GM23338 (cell line): Measurements from ENCODE around the gene LPXN. TPM values are rescaled to one million over a fixed set of nuclear protein-coding genes. Genes with fewer than 3 reads are reported as not detected.
A peak's percentile ranks its signal among the peaks of the same experiment; 100 is the strongest.

Source experiments
- ATAC-seq: fragments of 200-7000 bp; cut with Tn5 transposase; 3 replicates; pipeline ENCODE4 v1.9.1; 2020
- DNase-seq: peaks from one replicate; pipeline ENCODE4 v3.0.0-alpha.2; 2015; ENCODE audit warnings: low spot score
- H2AFZ ChIP-seq: fragments of 200-600 bp; sonication (generic); 2 replicates; pipeline ENCODE4 v1.8.0; 2016; ENCODE audit warnings: antibody characterized with exemption, mild to moderate bottlenecking, moderate library complexity
- H3F3A ChIP-seq: fragments of 200-600 bp; sonication (generic); replicated peaks from 2 replicates; pipeline ENCODE4 v1.8.0; 2017; ENCODE audit warnings: antibody characterized with exemption, mixed run types, low read depth
- H3K27ac ChIP-seq: fragments of 200-600 bp; sonication (generic); 2 replicates; pipeline ENCODE4 v1.6.1; 2016; ENCODE audit warnings: low read depth
- H3K27me3 ChIP-seq: fragments of 200-600 bp; sonication (generic); 2 replicates; pipeline ENCODE4 v1.8.0; 2016; ENCODE audit warnings: mild to moderate bottlenecking, mixed run types, moderate library complexity; ENCODE audit not compliant: insufficient read depth
- H3K36me3 ChIP-seq: fragments of 200-600 bp; sonication (generic); 2 replicates; pipeline ENCODE4 v1.8.0; 2016; ENCODE audit warnings: mild to moderate bottlenecking; ENCODE audit not compliant: insufficient read depth
- H3K4me1 ChIP-seq: fragments of 200-600 bp; sonication (generic); 2 replicates; pipeline ENCODE4 v1.8.0; 2016; ENCODE audit warnings: mild to moderate bottlenecking, moderate library complexity; ENCODE audit not compliant: insufficient read depth
- H3K4me2 ChIP-seq: fragments of 200-600 bp; sonication (generic); 2 replicates; pipeline ENCODE4 v1.7.1; 2017; ENCODE audit warnings: mixed run types
- H3K4me3 ChIP-seq: fragments of 200-600 bp; sonication (generic); 2 replicates; pipeline ENCODE4 v1.6.1; 2016; ENCODE audit warnings: mixed run types
- H3K79me2 ChIP-seq: fragments of 200-600 bp; sonication (generic); replicated peaks from 2 replicates; pipeline ENCODE4 v1.8.0; 2017; ENCODE audit warnings: mild to moderate bottlenecking; ENCODE audit not compliant: insufficient read depth
- H3K9me2 ChIP-seq: fragments of 200-600 bp; sonication (generic); 2 replicates; pipeline ENCODE4 v1.8.0; 2017; ENCODE audit not compliant: insufficient read depth
- H4K20me1 ChIP-seq: fragments of 200-600 bp; sonication (generic); replicated peaks from 2 replicates; pipeline ENCODE4 v1.8.0; 2017; ENCODE audit warnings: mild to moderate bottlenecking; ENCODE audit not compliant: insufficient read depth
- H3K27ac Mint-ChIP-seq: 2 replicates; pipeline ENCODE4 v1.8.0; 2020; ENCODE audit warnings: inconsistent platforms, mild to moderate bottlenecking, moderate library complexity, mixed read lengths
- H3K27me3 Mint-ChIP-seq: 3 replicates; pipeline ENCODE4 v1.8.0; 2022; ENCODE audit warnings: low read depth, mild to moderate bottlenecking, moderate library complexity, mixed read lengths, inconsistent platforms; ENCODE audit not compliant: insufficient read depth, poor library complexity
- H3K36me3 Mint-ChIP-seq: 3 replicates; pipeline ENCODE4 v1.8.0; 2021; ENCODE audit warnings: low read depth, mild to moderate bottlenecking, inconsistent platforms, moderate library complexity, mixed read lengths
- H3K4me1 Mint-ChIP-seq: 3 replicates; pipeline ENCODE4 v1.8.0; 2020; ENCODE audit warnings: mild to moderate bottlenecking, inconsistent platforms, mixed read lengths
- H3K4me3 Mint-ChIP-seq: 3 replicates; pipeline ENCODE4 v1.8.0; 2021; ENCODE audit warnings: moderate library complexity, mild to moderate bottlenecking, inconsistent platforms, mixed read lengths
- H3K9me3 Mint-ChIP-seq: 3 replicates; pipeline ENCODE4 v1.8.0; 2020; ENCODE audit warnings: moderate library complexity, mild to moderate bottlenecking, inconsistent platforms, mixed read lengths
- CTCF ChIP-seq, 2 experiments: fragments of 200-600 bp in 1 of 2; sonication (generic) in 1 of 2; conservative IDR thresholded peaks; 2 replicates each; pipeline versions ENCODE4 v1.5.1 to v1.6.1; 2016 to 2017; ENCODE audit warnings: antibody characterized with exemption in 2 of 2, low read depth in 2 of 2, mild to moderate bottlenecking in 2 of 2, moderate library complexity in 1 of 2
- EZH2 ChIP-seq: fragments of 200-600 bp; sonication (generic); IDR thresholded peaks from one replicate; pipeline ENCODE4 v1.8.0; 2017; ENCODE audit warnings: antibody characterized with exemption, mild to moderate bottlenecking, low read depth; ENCODE audit not compliant: unreplicated experiment
- EZH2phosphoT487 ChIP-seq: fragments of 200-600 bp; sonication (generic); IDR thresholded peaks from one replicate; pipeline ENCODE4 v1.8.1; 2018; ENCODE audit warnings: antibody characterized with exemption; ENCODE audit not compliant: unreplicated experiment
- JUNB ChIP-seq: IDR thresholded peaks from one replicate; pipeline ENCODE4 v1.6.1; 2016; ENCODE audit warnings: antibody characterized with exemption; ENCODE audit not compliant: unreplicated experiment
- NANOG ChIP-seq: IDR thresholded peaks from 2 replicates; pipeline ENCODE4 v1.6.1; 2016; ENCODE audit warnings: antibody characterized with exemption, borderline replicate concordance
- REST ChIP-seq: IDR thresholded peaks from one replicate; pipeline ENCODE4 v1.6.1; 2018; ENCODE audit warnings: antibody characterized with exemption; ENCODE audit not compliant: unreplicated experiment
- STAT1 ChIP-seq: IDR thresholded peaks from one replicate; pipeline ENCODE4 v1.6.1; 2016; ENCODE audit warnings: antibody characterized with exemption; ENCODE audit not compliant: unreplicated experiment
- ZNF114 ChIP-seq: fragments of 250-450 bp; sonication (Bioruptor Pico); IDR thresholded peaks from 2 replicates; pipeline ENCODE4 v1.5.0; 2020; ENCODE audit warnings: mild to moderate bottlenecking, moderate library complexity
- ZNF331 ChIP-seq: fragments of 250-450 bp; sonication (Bioruptor Pico); IDR thresholded peaks from 2 replicates; pipeline ENCODE4 v1.5.0; 2020; ENCODE audit warnings: low read depth, mild to moderate bottlenecking, moderate library complexity
- ZNF462 ChIP-seq: fragments of 250-450 bp; sonication (Bioruptor Pico); IDR thresholded peaks from 2 replicates; pipeline ENCODE4 v1.5.0; 2020; ENCODE audit warnings: mild to moderate bottlenecking, moderate library complexity
- polyA plus RNA-seq: library from polyadenylated mRNA; unstranded; fragments of >200 nt; fragmentation: Nextera tagmentation; extraction: Ambion mirVana; gene quantifications from 2 replicates; pipeline ENCODE4 v1.2.1, GENCODE V29; 2016
- total RNA-seq: library from RNA; depleted of rRNA; stranded (reverse); fragments of >200 nt; shearing (Covaris generic); gene quantifications from 2 replicates; pipeline ENCODE4 v1.2.3, GENCODE V29; 2014

LPXN gene
- total and polyA plus RNA-seq, 2 experiments from 2014 or later, result 0.56 to 1.3 TPM

GRCh38 chr11:58576887-58577471 is 1.3 kb upstream of the LPXN start:
- Histone ChIP-seq H2AFZ (no peak overlapping the region), H3K4me2 (peak overlapping the region; percentile 84), H3K27me3 (no peaks in the 10 kb centered on the region), H3K27ac (peak overlapping the region; percentile 93), H3K36me3 (no peaks in the 10 kb centered on the region), H3F3A (no peaks in the 10 kb centered on the region), H3K79me2 (peaks cover 24% of the 10 kb centered on the region), H4K20me1 (0 out of 2 replicates have a peak, but pooled peaks cover 5% of the 10 kb centered on the region), H3K4me1 (peaks cover 9% of the 10 kb centered on the region; the same call in 1 of the 2 replicates), H3K4me3 (peak overlapping the region; percentile 71), H3K9me2 (no peaks in the 10 kb centered on the region)
- Mint-ChIP-seq H3K4me3 (peak overlapping the region; percentile 98), H3K4me1 (peaks cover 19% of the 10 kb centered on the region; the same call in 2 of the 3 replicates), H3K36me3 (peaks cover 11% of the 10 kb centered on the region; the same call in 2 of the 3 replicates), H3K9me3 (no peaks in the 10 kb centered on the region), H3K27ac (peak overlapping the region; percentile 100), H3K27me3 (peaks cover 16% of the 10 kb centered on the region)
- DNase-seq (no peak), ATAC-seq (no peak)
- TF ChIP-seq ZNF114 (CRISPR knock-in tag) (no peak), CTCF (conservative IDR thresholded peaks at IDR 0.05; ENCODE audit: low read depth in 2 of 2) (peak; percentile 33 to 36; a peak in 3 of 4 replicates)

GRCh38 chr11:58574881-58575280 is 775 bp downstream of the LPXN start:
- H2AFZ ChIP-seq, result no peak overlapping the region
- no peak overlapping the region for H3K27ac Mint-ChIP-seq
- no peaks in the 10 kb centered on the region for H3K4me1 ChIP-seq
- DNase-seq (no peak), ATAC-seq (no peak)
- H3K79me2 ChIP-seq, result peaks cover 3% of the 10 kb centered on the region
- no peak overlapping the region for H3K4me3 ChIP-seq
- H3K27me3 Mint-ChIP-seq, result peaks cover 15% of the 10 kb centered on the region
- no peaks in the 10 kb centered on the region for H3F3A ChIP-seq
- H3K36me3 ChIP-seq, result no peaks in the 10 kb centered on the region
- H3K9me2 ChIP-seq, result no peaks in the 10 kb centered on the region
- H3K4me2 ChIP-seq, result no peak overlapping the region
- H3K27me3 ChIP-seq, result no peaks in the 10 kb centered on the region
- H3K4me1 Mint-ChIP-seq, result peaks cover 7% of the 10 kb centered on the region; the same call in 2 of the 3 replicates
- no peak overlapping the region for H3K27ac ChIP-seq
- no peaks in the 10 kb centered on the region for H4K20me1 ChIP-seq
- H3K4me3 Mint-ChIP-seq, result no peak overlapping the region
- H3K36me3 Mint-ChIP-seq, result peaks cover 9% of the 10 kb centered on the region; the same call in 2 of the 3 replicates
- H3K9me3 Mint-ChIP-seq, result no peaks in the 10 kb centered on the region
- TF ChIP-seq NANOG (no peak), EZH2 (no peak), STAT1 (no peak), ZNF114 (CRISPR knock-in tag) (no peak), ZNF331 (CRISPR knock-in tag) (no peak), EZH2phosphoT487 (no peak), REST (no peak), JUNB (no peak), ZNF462 (CRISPR knock-in tag) (no peak)
